D721Med (cell line): ENCODE measurements around the gene ERMAP.

Experiments used
- DNase-seq: peaks from one replicate; pipeline ENCODE4 v3.0.0; 2011; ENCODE audit warnings: low spot score; ENCODE audit not compliant: insufficient read length
- FAIRE-seq: peaks from 2 replicates; lab custom pipeline; 2011; peaks lifted over from hg19 to GRCh38; lab: Jason Lieb, UNC
- CTCF ChIP-seq: IDR thresholded peaks from 2 replicates; pipeline ENCODE4 v1.5.1; 2012; ENCODE audit warnings: mild to moderate bottlenecking, control low read depth; ENCODE audit not compliant: insufficient read depth; ENCODE audit errors: missing control alignments

Gene ERMAP

GRCh38 chr1:42873670-42874069, 56.7 kb downstream of the ERMAP start:
- TF ChIP-seq CTCF = no peak
- DNase-seq (no peak), FAIRE-seq (no peak)

- TF ChIP-seq CTCF = no peak
- no peak for FAIRE-seq
- DNase-seq = no peak
These were observed 59.1 kb downstream of the ERMAP start for GRCh38 chr1:42876009-42876408.

GRCh38 chr1:42877380-42877779, 60.5 kb downstream of the ERMAP start:
- DNase-seq (no peak), FAIRE-seq (no peak)
- no peak for TF ChIP-seq CTCF

- TF ChIP-seq CTCF = no peak
These were observed 63.5 kb downstream of the ERMAP start for GRCh38 chr1:42880384-42880783.

GRCh38 chr1:42886046-42886739, 69.3 kb downstream of the ERMAP start:
- DNase-seq = no peak
- no peak for TF ChIP-seq CTCF
- FAIRE-seq = no peak

More at GRCh38 chr1:42880384-42880783, 63.5 kb downstream of the ERMAP start:
- DNase-seq = no peak
- FAIRE-seq = no peak

- no peak for TF ChIP-seq CTCF
- no peak for FAIRE-seq
These were observed 69.9 kb downstream of the ERMAP start for GRCh38 chr1:42886800-42887199.

GRCh38 chr1:42887366-42887765, 70.4 kb downstream of the ERMAP start:
- FAIRE-seq = no peak
- no peak for DNase-seq
- no peak for TF ChIP-seq CTCF

More at GRCh38 chr1:42886800-42887199, 69.9 kb downstream of the ERMAP start:
- DNase-seq = no peak
